ENCODE results near the gene AGAP5. TPM values are rescaled to one million over a fixed set of nuclear protein-coding genes. Genes with fewer than 3 reads are reported as not detected.
"Not testable (repeated sequence)": the region's sequence is repeated elsewhere in the genome, so short reads cannot be mapped to it uniquely, and the experiment has no call there.

The AGAP5 gene
- total RNA-seq = 2.6 TPM
- long read RNA-seq = 0 reads

- DNase-seq (ENCODE audit: missing footprints); intact Hi-C loops (cut with DNase I); ATAC-seq: not testable (repeated sequence)
These were observed at the start of gene AGAP5 for GRCh38 chr10:73697675-73698159. AGAP5 (minus strand) TSS chr10:73698109; CDS start chr10:73697755, 354 bp downstream.

GRCh38 chr10:73746721-73747120 lies 48.8 kb upstream of the AGAP5 start:
- intact Hi-C loops (cut with DNase I) = no loop called here
- ATAC-seq = no peak
- DNase-seq (ENCODE audit: missing footprints) = no peak

- DNase-seq (ENCODE audit: missing footprints) (no peak), ATAC-seq (peak; percentile 21)
- intact Hi-C loops (cut with DNase I) = loop anchor here (2.0 to 5.0 kb wide), 2 partner anchors 40 to 97 kb away; partner anchors contain the start of gene ZSWIM8
These were observed 46.7 kb upstream of the AGAP5 start for GRCh38 chr10:73744664-73744975.

- intact Hi-C loops (cut with DNase I) = loop anchor here (2.0 to 5.0 kb wide), 2 partner anchors 41 to 97 kb away; partner anchors contain the start of gene ZSWIM8
- ATAC-seq (peak; percentile 96), DNase-seq (ENCODE audit: missing footprints) (peak; percentile 98)
These were observed 46.2 kb upstream of the AGAP5 start, which contains the start of gene SEC24C for GRCh38 chr10:73743905-73744663. SEC24C (plus strand) TSS chr10:73744372; CDS start chr10:73746833, 2,461 bp downstream.

- intact Hi-C loops (cut with DNase I) = loop anchor here (5.0 kb wide), 1 partner anchor 96 kb away; no protein-coding TSS in a partner anchor
- no peak for DNase-seq (ENCODE audit: missing footprints)
- ATAC-seq = no peak
These were observed 45.5 kb upstream of the AGAP5 start for GRCh38 chr10:73743327-73743904.

- ATAC-seq (no peak), DNase-seq (ENCODE audit: missing footprints) (no peak)
- intact Hi-C loops (cut with DNase I) = loop anchor here (5.0 kb wide), 1 partner anchor 95 kb away; no protein-coding TSS in a partner anchor
These were observed 44.5 kb upstream of the AGAP5 start for GRCh38 chr10:73742454-73742734.

GRCh38 chr10:73740501-73741254 lies 42.8 kb upstream of the AGAP5 start:
- DNase-seq (ENCODE audit: missing footprints); ATAC-seq: not testable (repeated sequence)
- intact Hi-C loops (cut with DNase I) = loop anchor here (5.0 kb wide), 1 partner anchor 93 kb away; no protein-coding TSS in a partner anchor

GRCh38 chr10:73734796-73735305 lies 36.9 kb upstream of the AGAP5 start:
- ATAC-seq (no peak), DNase-seq (ENCODE audit: missing footprints) (no peak)
- intact Hi-C loops (cut with DNase I) = no loop called here

GRCh38 chr10:73734028-73734720 lies 36.3 kb upstream of the AGAP5 start:
- intact Hi-C loops (cut with DNase I) = no loop called here
- no peak for DNase-seq (ENCODE audit: missing footprints)
- no peak for ATAC-seq

GRCh38 chr10:73732931-73733623 lies 35.2 kb upstream of the AGAP5 start:
- ATAC-seq = no peak
- DNase-seq (ENCODE audit: missing footprints) = no peak
- intact Hi-C loops (cut with DNase I) = no loop called here

- intact Hi-C loops (cut with DNase I) = no loop called here
- ATAC-seq (no peak), DNase-seq (ENCODE audit: missing footprints) (no peak)
These were observed 34.5 kb upstream of the AGAP5 start for GRCh38 chr10:73732426-73732825.

- ATAC-seq = no peak
- no peak for DNase-seq (ENCODE audit: missing footprints)
- intact Hi-C loops (cut with DNase I) = no loop called here
These were observed 33.9 kb upstream of the AGAP5 start for GRCh38 chr10:73731588-73732375.

- ATAC-seq (peak; percentile 89), DNase-seq (ENCODE audit: missing footprints) (peak; percentile 92)
- intact Hi-C loops (cut with DNase I) = no loop called here
These were observed 32.4 kb upstream of the AGAP5 start for GRCh38 chr10:73730153-73730906.

- intact Hi-C loops (cut with DNase I); ATAC-seq; DNase-seq (ENCODE audit: missing footprints): not testable (repeated sequence)
These were observed 31.9 kb upstream of the AGAP5 start for GRCh38 chr10:73729781-73730152.

- intact Hi-C loops (cut with DNase I) = no loop called here
- ATAC-seq (no peak), DNase-seq (ENCODE audit: missing footprints) (no peak)
These were observed 25.6 kb upstream of the AGAP5 start for GRCh38 chr10:73723516-73723915.

GRCh38 chr10:73720561-73720960 lies 22.7 kb upstream of the AGAP5 start:
- DNase-seq (ENCODE audit: missing footprints); intact Hi-C loops (cut with DNase I); ATAC-seq: not testable (repeated sequence)

- DNase-seq (ENCODE audit: missing footprints) (no peak), ATAC-seq (no peak)
These were observed 19.6 kb upstream of the AGAP5 start for GRCh38 chr10:73717556-73717955.

More at GRCh38 chr10:73717556-73717955, 19.6 kb upstream of the AGAP5 start:
- intact Hi-C loops (cut with DNase I) = loop anchor here (5.0 kb wide), 1 partner anchor 65 kb away; no protein-coding TSS in a partner anchor

All from Right ventricle myocardium inferior (tissue), 1 donor.